IPS-15b (cell line): Measurements from ENCODE around the gene VAT1.
"Not testable (repeated sequence)": the region's sequence is repeated elsewhere in the genome, so short reads cannot be mapped to it uniquely, and the experiment has no call there.

ENCODE experiments used
- H3K27me3 ChIP-seq: one replicate; pipeline ENCODE4 v1.6.1; 2013; ENCODE audit warnings: low read length; ENCODE audit not compliant: control insufficient read depth, insufficient read depth
- H3K36me3 ChIP-seq: one replicate; pipeline ENCODE4 v1.6.1; 2013; ENCODE audit warnings: low read length; ENCODE audit not compliant: control insufficient read depth, insufficient read depth
- H3K4me1 ChIP-seq: one replicate; pipeline ENCODE4 v1.6.1; 2013; ENCODE audit warnings: mild to moderate bottlenecking, low read length; ENCODE audit not compliant: control insufficient read depth, insufficient read depth
- H3K4me3 ChIP-seq: one replicate; pipeline ENCODE4 v1.5.1; 2013; ENCODE audit warnings: low read depth, low read length
- H3K9ac ChIP-seq: one replicate; pipeline ENCODE4 v1.6.1; 2013; ENCODE audit warnings: low read depth, mild to moderate bottlenecking, low read length
- H3K9me3 ChIP-seq: one replicate; pipeline ENCODE4 v1.6.1; 2013; ENCODE audit warnings: mild to moderate bottlenecking, low read length; ENCODE audit not compliant: control insufficient read depth, insufficient read depth

Gene VAT1

DNA sequence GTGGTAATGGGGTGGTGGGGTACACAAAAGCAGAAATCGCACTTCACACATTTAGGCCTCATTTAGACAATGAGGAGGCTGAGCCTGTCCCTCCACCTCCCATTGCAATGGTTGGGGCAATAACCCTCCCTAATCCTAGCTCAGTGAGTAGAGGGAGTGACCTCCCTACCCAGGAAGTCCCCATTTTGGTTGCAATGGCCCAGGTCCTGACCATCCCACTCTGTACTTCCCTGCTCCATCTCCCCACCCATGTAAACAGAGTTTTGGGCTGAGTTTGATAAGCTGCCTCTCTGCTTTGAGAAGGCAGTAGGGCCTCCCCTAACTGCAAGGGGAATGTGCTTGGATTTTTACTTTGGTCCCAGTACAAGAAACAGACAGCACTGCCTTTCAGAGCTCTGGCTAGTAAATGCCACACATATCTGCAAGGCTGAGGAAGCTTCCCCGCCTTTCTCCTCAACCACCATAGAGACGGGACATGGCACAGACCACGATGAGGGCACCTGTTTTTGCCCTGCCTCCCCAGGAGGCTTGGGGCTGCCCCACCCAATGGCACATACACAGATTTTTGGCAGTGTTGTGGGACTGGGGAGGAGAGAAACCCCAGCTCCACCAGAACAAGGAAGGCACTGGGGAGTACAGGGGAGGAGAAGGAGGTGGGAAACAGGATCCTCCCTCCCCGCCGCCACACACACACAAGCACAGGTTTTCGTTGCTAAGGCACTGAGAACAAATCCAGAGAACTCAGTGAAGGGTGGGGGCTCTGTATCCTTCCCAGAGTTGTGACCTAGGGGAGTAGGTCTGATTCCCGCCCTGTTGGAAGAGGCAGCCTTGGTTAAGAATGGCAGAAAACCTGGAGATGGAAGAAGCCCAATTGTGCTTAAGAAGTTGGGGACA lies 7.3 kb downstream of the VAT1 start:
- H3K4me1 ChIP-seq: peaks cover 4% of the 10 kb centered on the region

DNA sequence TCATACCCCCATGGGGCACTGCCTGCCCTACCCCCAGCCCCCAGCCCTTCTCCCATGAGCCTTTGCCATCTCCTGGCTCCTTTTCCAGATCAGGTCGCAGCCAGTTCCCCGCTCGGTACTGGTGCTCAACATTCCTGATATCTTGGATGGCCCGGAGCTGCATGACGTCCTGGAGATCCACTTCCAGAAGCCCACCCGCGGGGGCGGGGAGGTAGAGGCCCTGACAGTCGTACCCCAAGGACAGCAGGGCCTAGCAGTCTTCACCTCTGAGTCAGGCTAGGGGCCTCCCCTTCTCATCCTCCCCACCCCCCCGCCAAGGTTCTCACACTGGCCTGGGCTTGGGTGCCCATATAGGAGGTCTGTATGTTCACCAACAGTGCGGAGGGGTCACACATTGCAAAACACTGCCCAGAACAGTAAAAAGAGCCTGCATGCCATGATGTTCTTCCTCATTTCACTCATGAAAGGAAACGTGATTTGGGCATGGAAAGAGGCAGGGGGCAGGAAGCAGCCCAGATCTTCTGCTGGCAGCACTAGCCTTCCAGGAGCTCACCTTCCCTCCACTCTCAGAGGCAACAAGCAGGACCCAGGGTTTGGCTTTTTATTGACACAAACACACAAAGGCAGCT lies 8.1 kb downstream of the VAT1 start:
- peaks cover 28% of the 10 kb centered on the region for H3K36me3 ChIP-seq
- H3K27me3 ChIP-seq: no peaks in the 10 kb centered on the region
- H3K9ac ChIP-seq: no peak overlapping the region
- H3K9me3 ChIP-seq: no peaks in the 10 kb centered on the region
- no peaks in the 10 kb centered on the region for H3K4me1 ChIP-seq
- H3K4me3 ChIP-seq: no peak overlapping the region

More for the DNA sequence above, 7.3 kb downstream of the VAT1 start:
- Histone ChIP-seq H3K9me3 (no peaks in the 10 kb centered on the region), H3K27me3 (no peaks in the 10 kb centered on the region), H3K4me3 (no peak overlapping the region), H3K36me3 (peaks cover 28% of the 10 kb centered on the region), H3K9ac (no peak overlapping the region)

DNA sequence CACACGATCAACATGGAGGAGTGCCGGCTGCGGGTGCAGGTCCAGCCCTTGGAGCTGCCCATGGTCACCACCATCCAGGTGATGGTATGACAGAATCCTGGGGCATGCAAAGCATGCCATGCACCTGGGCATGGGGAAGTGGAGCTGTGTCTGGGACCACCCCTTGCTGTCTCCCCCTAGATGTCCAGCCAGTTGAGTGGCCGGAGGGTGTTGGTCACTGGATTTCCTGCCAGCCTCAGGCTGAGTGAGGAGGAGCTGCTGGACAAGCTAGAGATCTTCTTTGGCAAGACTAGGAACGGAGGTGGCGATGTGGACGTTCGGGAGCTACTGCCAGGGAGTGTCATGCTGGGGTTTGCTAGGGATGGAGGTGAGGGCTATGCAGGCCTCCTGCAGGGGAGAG lies 8.9 kb downstream of the VAT1 start:
- Histone ChIP-seq H3K36me3 (peaks cover 26% of the 10 kb centered on the region), H3K4me3 (no peak overlapping the region), H3K4me1 (no peaks in the 10 kb centered on the region), H3K9me3 (no peaks in the 10 kb centered on the region), H3K9ac (no peak overlapping the region), H3K27me3 (no peaks in the 10 kb centered on the region)

DNA sequence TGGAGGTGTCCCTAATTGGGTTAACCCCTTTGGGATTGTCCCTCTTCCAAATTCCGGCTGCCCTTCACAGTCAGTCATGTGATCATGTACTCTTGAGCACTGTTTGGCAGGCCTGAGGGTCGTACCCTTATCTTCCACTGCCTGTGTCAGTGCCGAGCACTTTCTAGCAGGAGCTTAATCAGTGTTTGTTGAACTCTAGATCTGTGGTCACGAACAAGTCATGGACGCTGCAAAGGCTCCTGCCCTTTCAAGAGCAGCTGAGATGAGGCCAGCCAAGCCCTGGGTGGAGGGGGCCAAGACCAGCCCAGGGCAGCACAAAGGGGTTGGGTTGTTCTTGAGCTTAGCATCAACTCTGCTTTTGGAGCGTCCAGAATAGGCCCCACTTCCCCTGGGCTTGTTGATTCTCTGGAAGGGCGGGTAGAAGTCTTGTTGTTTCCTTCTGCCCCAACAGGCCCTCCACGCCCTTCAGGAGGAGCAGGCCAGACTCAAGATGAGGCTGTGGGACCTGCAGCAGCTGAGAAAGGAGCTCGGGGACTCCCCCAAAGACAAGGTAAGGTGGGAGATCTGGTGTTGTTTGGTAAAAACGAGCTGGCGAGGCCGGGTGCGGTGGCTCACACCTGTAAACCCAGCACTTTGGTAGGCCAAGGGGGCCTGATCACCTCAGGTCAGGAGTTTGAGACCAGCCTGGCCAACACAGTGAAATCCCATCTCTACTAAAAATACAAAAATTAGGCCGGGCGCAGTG lies 10.3 kb downstream of the VAT1 start:
- peaks cover 2% of the 10 kb centered on the region for H3K4me1 ChIP-seq
- no peak overlapping the region for H3K9ac ChIP-seq

DNA sequence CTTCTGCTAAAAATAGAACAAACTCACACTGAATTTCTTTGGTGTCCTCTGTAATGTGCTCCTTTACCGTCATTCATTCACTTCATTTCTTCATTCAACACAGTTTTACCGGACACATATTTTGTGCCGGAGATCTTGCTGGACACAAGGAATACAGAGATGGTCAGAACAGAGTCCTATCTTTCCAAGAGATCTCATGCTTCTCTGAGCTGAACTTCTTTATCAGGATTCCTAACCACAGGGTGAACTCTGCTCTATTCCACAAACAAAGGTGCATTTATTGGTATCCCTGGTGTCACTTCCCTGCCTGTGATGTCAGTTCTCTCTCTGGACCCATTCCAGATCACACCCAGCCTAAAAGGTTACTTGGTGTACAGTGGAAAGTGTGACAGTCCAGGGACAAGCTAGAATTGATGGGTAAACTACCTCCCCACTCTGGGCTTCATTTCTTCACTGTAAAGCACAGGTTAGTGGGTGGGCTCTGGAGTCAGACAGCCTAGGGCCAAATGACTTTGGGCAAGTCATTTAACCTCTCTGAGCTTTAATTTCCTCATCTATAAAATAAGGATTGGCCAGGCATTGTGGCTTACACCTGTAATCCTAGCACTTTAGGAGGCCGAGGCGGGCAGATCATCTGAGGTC lies 11.4 kb downstream of the VAT1 start:
- H3K4me3 ChIP-seq: no peak overlapping the region
- H3K9ac ChIP-seq: no peak overlapping the region
- peaks cover 4% of the 10 kb centered on the region for H3K4me1 ChIP-seq
- H3K27me3 ChIP-seq: no peaks in the 10 kb centered on the region
- H3K9me3 ChIP-seq: no peaks in the 10 kb centered on the region
- H3K36me3 ChIP-seq: peaks cover 10% of the 10 kb centered on the region

More for the DNA sequence above, 10.3 kb downstream of the VAT1 start:
- H3K9me3 ChIP-seq: no peaks in the 10 kb centered on the region
- no peak overlapping the region for H3K4me3 ChIP-seq
- peaks cover 18% of the 10 kb centered on the region for H3K36me3 ChIP-seq
- no peaks in the 10 kb centered on the region for H3K27me3 ChIP-seq

DNA sequence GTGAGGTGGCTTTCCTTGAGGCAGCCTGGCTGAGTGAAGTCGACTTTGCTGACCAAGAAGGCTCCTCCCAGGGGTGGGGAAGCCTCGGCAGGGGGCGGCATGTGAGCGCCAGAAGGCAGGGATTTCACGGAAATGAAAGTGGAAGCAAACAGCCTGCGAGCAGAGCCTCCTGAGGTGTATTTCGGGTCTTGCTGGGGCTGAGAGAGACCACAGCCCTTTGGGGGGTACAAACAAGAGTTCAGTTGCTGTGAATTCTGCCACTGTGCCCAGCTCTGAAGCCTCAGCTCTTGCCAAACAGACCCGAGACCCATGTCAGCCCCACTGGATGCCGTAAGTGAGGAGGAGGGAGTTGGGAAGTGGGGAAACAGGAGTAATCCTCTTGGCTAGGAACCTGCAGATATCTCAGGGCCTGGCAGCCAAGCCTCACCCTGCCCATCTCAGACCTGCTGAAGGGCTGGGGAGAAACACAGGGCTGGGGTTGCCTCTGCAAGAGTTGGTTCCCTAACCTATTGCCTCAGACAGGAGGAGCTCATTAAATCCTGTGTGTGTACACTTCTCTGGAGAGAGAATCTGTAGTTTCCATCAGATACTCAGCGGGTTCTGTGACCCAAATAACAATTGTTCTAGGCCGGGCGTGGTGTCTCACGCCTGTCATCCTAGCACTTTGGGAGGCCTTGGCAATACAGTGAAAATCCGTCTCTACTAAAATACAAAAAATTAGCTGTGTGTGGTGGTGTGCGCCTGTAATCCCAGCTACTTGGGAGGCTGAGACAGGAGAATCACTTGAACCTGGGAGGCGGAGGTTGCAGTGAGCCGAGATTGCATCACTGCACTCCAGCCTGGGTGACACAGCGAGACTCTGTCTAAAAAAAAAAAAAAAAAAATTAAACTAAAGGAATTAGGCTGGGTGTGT lies 15.3 kb downstream of the VAT1 start, which contains the start of gene IFI35:
TSS of gene IFI35 (plus strand) at position 146 of the 913 bp plus-strand sequence. CDS start at position 310, 164 bp downstream.
- Histone ChIP-seq H3K9ac (peak within 1 kb of the TSS; percentile 96), H3K36me3 (peaks cover 18% of the 10 kb centered on the region), H3K27me3 (no peaks in the 10 kb centered on the region), H3K9me3 (no peaks in the 10 kb centered on the region), H3K4me1 (peaks cover 4% of the 10 kb centered on the region), H3K4me3 (peak within 1 kb of the TSS; percentile 68)

DNA sequence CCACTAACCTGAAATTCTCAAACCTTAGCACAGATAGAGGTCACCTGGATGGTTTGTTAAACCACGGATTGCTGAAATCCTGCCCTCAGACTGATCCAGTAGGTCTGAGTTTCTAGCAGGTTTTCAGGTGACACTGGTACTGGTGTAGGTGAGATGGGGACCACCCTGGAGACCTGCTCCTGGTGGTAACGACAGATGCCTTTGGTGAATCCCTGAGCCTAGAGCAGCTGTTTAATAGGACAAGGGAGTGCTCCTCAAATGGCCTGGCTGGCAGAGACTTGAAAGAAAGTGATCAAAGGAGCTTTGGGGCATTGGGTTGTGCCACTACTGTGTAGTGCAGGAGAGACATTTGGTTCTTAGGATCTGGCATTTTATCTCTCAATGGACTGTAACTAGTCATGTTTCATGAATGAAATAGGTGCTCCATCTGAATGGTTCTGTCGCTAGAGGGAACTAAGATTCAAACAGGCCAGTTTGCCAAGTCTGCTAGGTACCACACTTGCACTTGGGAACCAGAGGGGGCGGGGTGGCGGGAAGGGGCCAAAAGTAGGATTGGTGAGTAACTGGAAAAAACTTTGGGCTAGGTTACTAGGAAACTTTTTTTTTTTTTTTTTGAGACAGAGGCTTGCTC lies 18.5 kb downstream of the VAT1 start:
- peaks cover 44% of the 10 kb centered on the region for H3K36me3 ChIP-seq
- H3K4me1 ChIP-seq: peaks cover 9% of the 10 kb centered on the region
- H3K9me3 ChIP-seq: no peaks in the 10 kb centered on the region
- no peak overlapping the region for H3K9ac ChIP-seq
- H3K27me3 ChIP-seq: no peaks in the 10 kb centered on the region
- H3K4me3 ChIP-seq: no peak overlapping the region

DNA sequence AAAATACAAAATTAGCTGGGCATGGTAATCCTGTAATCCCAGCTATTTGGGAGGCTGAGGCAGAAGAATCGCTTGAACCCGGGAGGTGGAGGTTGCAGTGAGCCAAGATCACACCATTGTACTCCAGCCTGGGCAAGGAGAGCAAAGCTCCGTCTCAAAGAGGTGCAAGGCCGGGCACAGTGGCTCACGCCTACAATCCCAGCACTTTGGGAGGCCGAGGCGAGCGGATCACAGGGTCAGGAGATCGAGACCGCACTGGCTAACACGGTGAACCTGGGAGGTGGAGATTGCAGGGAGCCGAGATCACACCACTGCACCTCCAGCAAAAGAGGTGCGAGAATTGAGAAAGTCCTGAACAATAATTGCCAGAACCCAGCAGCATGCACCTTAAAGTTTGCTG lies 21.3 kb downstream of the VAT1 start:
- peaks cover 44% of the 10 kb centered on the region for H3K36me3 ChIP-seq
- H3K4me3 ChIP-seq, H3K27me3 ChIP-seq, H3K9me3 ChIP-seq, H3K9ac ChIP-seq: not testable (repeated sequence)
- H3K4me1 ChIP-seq: peaks cover 10% of the 10 kb centered on the region

DNA sequence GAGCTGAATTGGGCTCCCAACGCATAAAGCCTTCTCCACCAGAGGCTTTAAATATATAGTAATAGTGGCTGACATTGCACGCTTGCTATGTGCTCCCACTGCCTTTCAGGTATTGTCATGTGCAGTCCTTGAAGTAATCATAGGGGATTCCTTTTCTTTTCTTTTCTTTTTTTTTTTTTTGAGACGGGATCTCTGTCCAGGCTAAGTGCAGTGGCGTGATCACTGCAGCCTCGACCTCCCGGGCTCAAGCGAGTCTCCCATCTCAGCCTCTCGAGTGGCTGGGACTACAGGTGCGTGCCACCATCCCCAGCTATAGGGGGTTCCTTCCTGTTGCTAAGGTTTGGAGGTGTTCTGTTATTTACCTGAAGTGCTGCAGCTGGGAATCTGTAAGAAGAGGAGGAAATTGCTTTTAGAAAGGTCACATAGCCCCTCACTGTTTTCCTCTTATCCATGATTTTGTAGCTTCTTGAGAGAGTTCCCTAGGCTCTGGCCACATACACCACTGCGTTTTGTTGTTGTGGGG lies 23.1 kb downstream of the VAT1 start:
- no peaks in the 10 kb centered on the region for H3K9me3 ChIP-seq
- H3K36me3 ChIP-seq: peaks cover 44% of the 10 kb centered on the region
- peak overlapping the region; percentile 100 for H3K9ac ChIP-seq
- H3K27me3 ChIP-seq: no peaks in the 10 kb centered on the region
- peak overlapping the region; percentile 97 for H3K4me3 ChIP-seq
- peaks cover 10% of the 10 kb centered on the region for H3K4me1 ChIP-seq
